Measurements from ENCODE around the gene PIK3C2G.

The PIK3C2G gene

GRCh38 chr12:18383203-18383602, 121.9 kb downstream of the PIK3C2G start:
- H3K4me3 ChIP-seq (ENCODE audit: low read depth, low read length) = no peak overlapping the region
- DNase-seq (ENCODE audit: low read depth) = peak; percentile 67
- TF ChIP-seq CTCF (IDR thresholded peaks at IDR 0.05; ENCODE audit: low read depth, low read length, missing control alignments) = no peak
- in situ Hi-C loops (cut with HindIII; ENCODE audit: low sequenced_read_pairs) = loop anchor here (5.0 kb wide), 1 partner anchor 141 kb away; no protein-coding TSS in a partner anchor

- in situ Hi-C loops (cut with HindIII; ENCODE audit: low sequenced_read_pairs) = no loop called here
- no peak for DNase-seq (ENCODE audit: low read depth)
- TF ChIP-seq CTCF (IDR thresholded peaks at IDR 0.05; ENCODE audit: low read depth, low read length, missing control alignments) = no peak
- H3K4me3 ChIP-seq (ENCODE audit: low read depth, low read length) = no peak overlapping the region
Observed at GRCh38 chr12:18387706-18388105, 126.4 kb downstream of the PIK3C2G start.

- in situ Hi-C loops (cut with HindIII; ENCODE audit: low sequenced_read_pairs) = no loop called here
- H3K4me3 ChIP-seq (ENCODE audit: low read depth, low read length) = no peak overlapping the region
- no peak for TF ChIP-seq CTCF (IDR thresholded peaks at IDR 0.05; ENCODE audit: low read depth, low read length, missing control alignments)
- DNase-seq (ENCODE audit: low read depth) = no peak
Observed at GRCh38 chr12:18389820-18390219, 128.5 kb downstream of the PIK3C2G start.

- H3K4me3 ChIP-seq (ENCODE audit: low read depth, low read length) = no peak overlapping the region
- DNase-seq (ENCODE audit: low read depth) = no peak
- in situ Hi-C loops (cut with HindIII; ENCODE audit: low sequenced_read_pairs) = no loop called here
- no peak for TF ChIP-seq CTCF (IDR thresholded peaks at IDR 0.05; ENCODE audit: low read depth, low read length, missing control alignments)
Observed at GRCh38 chr12:18391151-18391550, 129.8 kb downstream of the PIK3C2G start.

GRCh38 chr12:18394742-18395141, 133.4 kb downstream of the PIK3C2G start:
- in situ Hi-C loops (cut with HindIII; ENCODE audit: low sequenced_read_pairs) = no loop called here
- no peak for DNase-seq (ENCODE audit: low read depth)
- no peak for TF ChIP-seq CTCF (IDR thresholded peaks at IDR 0.05; ENCODE audit: low read depth, low read length, missing control alignments)

GRCh38 chr12:18400186-18400585, 138.9 kb downstream of the PIK3C2G start:
- TF ChIP-seq CTCF (IDR thresholded peaks at IDR 0.05; ENCODE audit: low read depth, low read length, missing control alignments) = no peak
- H3K4me3 ChIP-seq (ENCODE audit: low read depth, low read length) = no peak overlapping the region
- peak; percentile 74 for DNase-seq (ENCODE audit: low read depth)
- in situ Hi-C loops (cut with HindIII; ENCODE audit: low sequenced_read_pairs) = no loop called here

More at GRCh38 chr12:18394742-18395141, 133.4 kb downstream of the PIK3C2G start:
- H3K4me3 ChIP-seq (ENCODE audit: low read depth, low read length) = no peak overlapping the region

All from astrocyte of the cerebellum (primary cell).